Ovary (tissue), 9 donors: Measurements from ENCODE around the gene PFKFB1. TPM values are rescaled to one million over a fixed set of nuclear protein-coding genes. Genes with fewer than 3 reads are reported as not detected.
A peak's percentile ranks its signal among the peaks of the same experiment; 100 is the strongest.

Source experiments
- DNase-seq, 5 donors: peaks; one replicate each; pipeline ENCODE4 v3.0.0-alpha.2; 2019 to 2020
- H3K27ac ChIP-seq, 2 donors: fragments of 200-600 bp; one replicate each; pipeline versions ENCODE4 v1.5.1 to v1.8.0; 2019 to 2022
- H3K27me3 ChIP-seq: fragments of 200-600 bp; one replicate; pipeline ENCODE4 v1.8.0; 2022
- H3K36me3 ChIP-seq: fragments of 200-600 bp; sonication (generic); one replicate; pipeline ENCODE4 v1.5.1; 2019
- H3K4me1 ChIP-seq: one replicate; pipeline ENCODE4 v1.8.1; 2013; ENCODE audit warnings: mild to moderate bottlenecking, moderate library complexity; ENCODE audit not compliant: insufficient read depth
- H3K4me3 ChIP-seq: fragments of 200-600 bp; sonication (generic); one replicate; pipeline ENCODE4 v1.5.1; 2017
- H3K9me3 ChIP-seq, 2 donors: fragments of 200-600 bp in 1 of 2; sonication (generic) in 1 of 2; one replicate each; pipeline versions ENCODE4 v1.5.1 to v1.8.1; 2013 to 2019; ENCODE audit warnings: mild to moderate bottlenecking in 1 of 2, moderate library complexity in 1 of 2
- CTCF ChIP-seq, 3 donors: fragments of 450-650 bp in 2 of 3; fragments of 200-600 bp in 1 of 3; IDR thresholded peaks; one replicate each; pipeline versions ENCODE4 v1.5.1 to v1.8.0; 2016 to 2022; ENCODE audit warnings: antibody characterized with exemption in 3 of 3, mild to moderate bottlenecking in 1 of 3
- EP300 ChIP-seq: sonication (generic); formaldehyde crosslinking; IDR thresholded peaks from one replicate; pipeline ENCODE4 v1.6.1; 2017; ENCODE audit warnings: antibody characterized with exemption
- POLR2A ChIP-seq: fragments of 450-650 bp; IDR thresholded peaks from one replicate; pipeline ENCODE4 v1.6.1; 2017; ENCODE audit warnings: antibody characterized with exemption, mild to moderate bottlenecking, moderate library complexity
- WGBS, 3 donors: extraction: QIAGEN DNeasy Blood & Tissue Kit in 1 of 3; methylation state at CpG; one replicate each; pipeline versions ENCODE4 v1.1.5 to v1.1.7; 2013 to 2017; 5-methylcytosine and 5-hydroxymethylcytosine counted together
- intact Hi-C, 4 donors: fragments of 100-400 bp; cut with DNase I; formaldehyde crosslinking; loops; one replicate each; pipeline versions ENCODE4 v1.11.0 to v1.15.1; 2022 to 2023
- polyA plus RNA-seq, 2 donors: library from polyadenylated mRNA; stranded (reverse); fragments of 200-250 nt in 1 of 2; fragments of 350-450 nt in 1 of 2; fragmentation: Illumina TruSeq in 1 of 2; extraction: RNeasy Lipid Tissue Mini Kit (QIAGEN cat#74804) in 1 of 2; gene quantifications; one replicate each; pipeline ENCODE4 v1.2.3, GENCODE V29; 2013 to 2014
- total RNA-seq, 7 donors: library from RNA; depleted of rRNA in 2 of 7; stranded (reverse); fragments of >200 nt in 2 of 7; fragmentation: NEBNext Ultra II Directional in 3 of 7; extraction: Animal tissue kit (Norgen Biotek cat#: 25700) in 3 of 7; gene quantifications; one replicate each; pipeline versions ENCODE4 v1.1.0 to v1.2.4, GENCODE V29; 2016 to 2023
- donor health status: DM: no; HTN: no; CAD: no; lungs with moderate emphysema.
- donor health status: DM: no; HTN: no; CAD: no.
- donor health status: Bipolar disorder and iron deficiency.
- donor health status: DM: yes; HTN: yes; CAD: no.
- donor health status: DM: no; HTN: no; CAD: no.
- donor health status: DM: yes; HTN: yes; CAD: no.

PFKFB1 gene
- total and polyA plus RNA-seq, 9 donors = 0.07 to 0.25 (median 0.23) TPM; not detected in 6

- TF ChIP-seq EP300 = no peak
- TF ChIP-seq CTCF (IDR thresholded peaks at IDR 0.05) = no peak
- no peak for TF ChIP-seq POLR2A
- Histone ChIP-seq H3K4me3 (no peak overlapping the region), H3K4me1 (no peaks in the 10 kb centered on the region), H3K9me3 (no peaks in the 10 kb centered on the region), H3K36me3 (no peaks in the 10 kb centered on the region), H3K27ac (no peak overlapping the region), H3K27me3 (no peaks in the 10 kb centered on the region)
- no peak for DNase-seq
- WGBS, 3 donors = 68 to 85% (median 73%) methylated on average over 7 of the region's 7 CpGs
- intact Hi-C loops = no loop called here
These were observed 70.6 kb downstream of the PFKFB1 start for GRCh38 chrX:54923376-54923775.

GRCh38 chrX:54922547-54922946 lies 71.4 kb downstream of the PFKFB1 start:
- WGBS, 3 donors = 70 to 80% (median 75%) methylated on average over 3 of the region's 3 CpGs
- TF ChIP-seq POLR2A (no peak), EP300 (no peak), CTCF (IDR thresholded peaks at IDR 0.05) (no peak)
- Histone ChIP-seq H3K4me1 (no peaks in the 10 kb centered on the region), H3K27me3 (no peaks in the 10 kb centered on the region), H3K9me3 (no peaks in the 10 kb centered on the region), H3K36me3 (no peaks in the 10 kb centered on the region), H3K4me3 (no peak overlapping the region), H3K27ac (no peak overlapping the region)
- DNase-seq = no peak
- intact Hi-C loops = no loop called here

GRCh38 chrX:54921427-54922021 lies 72.5 kb downstream of the PFKFB1 start:
- Histone ChIP-seq H3K27ac (peak overlapping the region in 1 of 2 donors; percentile 52), H3K36me3 (no peaks in the 10 kb centered on the region), H3K27me3 (no peaks in the 10 kb centered on the region), H3K9me3 (no peaks in the 10 kb centered on the region), H3K4me3 (peak overlapping the region; percentile 38), H3K4me1 (no peaks in the 10 kb centered on the region)
- peak; percentile 68 to 79 (median 75) for DNase-seq
- TF ChIP-seq EP300 = no peak
- no peak for TF ChIP-seq POLR2A
- no peak for TF ChIP-seq CTCF (IDR thresholded peaks at IDR 0.05)
- 31 to 37% (median 36%) methylated on average over 29 of the region's 29 CpGs for WGBS, 3 donors
- intact Hi-C loops = no loop called here

GRCh38 chrX:54920610-54921426 lies 73.2 kb downstream of the PFKFB1 start, which contains the start of gene TRO:
Gene TRO (plus strand): TSS chrX:54920824. CDS start chrX:54922247, 1,423 bp downstream.
- intact Hi-C loops = no loop called here
- H3K27ac ChIP-seq = peak within 1 kb of the TSS in 1 of 2 donors; percentile 52
- H3K9me3 ChIP-seq = no peaks in the 10 kb centered on the region
- no peaks in the 10 kb centered on the region for H3K27me3 ChIP-seq
- no peak for TF ChIP-seq EP300
- no peak for TF ChIP-seq CTCF (IDR thresholded peaks at IDR 0.05)
- TF ChIP-seq POLR2A = no peak
- H3K4me3 ChIP-seq = peak within 1 kb of the TSS; percentile 38
- peak in 2 of 5 donors; percentile 14 to 38 for DNase-seq
- 27 to 35% (median 31%) methylated on average over 29 of the region's 29 CpGs for WGBS, 3 donors
- H3K4me1 ChIP-seq = no peaks in the 10 kb centered on the region
- H3K36me3 ChIP-seq = no peaks in the 10 kb centered on the region
